HCT116 (cell line): ENCODE measurements around the gene ITIH1.

ENCODE experiments used
- CEBPB ChIP-seq: IDR thresholded peaks from 2 replicates; pipeline ENCODE4 v1.6.1; 2012; ENCODE audit warnings: low read depth
- CTCF ChIP-seq, 3 experiments: fragments of 200-600 bp in 1 of 3; sonication (generic) in 1 of 3; IDR thresholded peaks in 2 of 3; conservative IDR thresholded peaks in 1 of 3; 2 replicates each; pipeline ENCODE4 v1.5.1; 2012 to 2017; ENCODE audit warnings: low read depth in 2 of 3, low read length in 2 of 3, antibody characterized with exemption in 1 of 3, borderline replicate concordance in 1 of 3, control low read depth in 1 of 3, mild to moderate bottlenecking in 1 of 3, mixed read lengths in 1 of 3, mixed run types in 1 of 3, moderate library complexity in 1 of 3; ENCODE audit not compliant: insufficient read depth in 1 of 3
- EZH2 ChIP-seq: fragments of 200-600 bp; sonication (generic); IDR thresholded peaks from 2 replicates; pipeline ENCODE4 v1.6.1; 2017; ENCODE audit warnings: antibody characterized with exemption, mixed run types
- EZH2phosphoT487 ChIP-seq: fragments of 200-600 bp; IDR thresholded peaks from 2 replicates; pipeline ENCODE4 v1.6.1; 2018; ENCODE audit warnings: antibody characterized with exemption, borderline replicate concordance
- JUND ChIP-seq: IDR thresholded peaks from 2 replicates; pipeline ENCODE4 v1.6.1; 2012
- POLR2A ChIP-seq: IDR thresholded peaks from 2 replicates; pipeline ENCODE4 v1.7.0; 2011; ENCODE audit warnings: borderline replicate concordance; ENCODE audit not compliant: insufficient read depth, insufficient read length; ENCODE audit errors: extremely low read depth
- POLR2AphosphoS5 ChIP-seq: IDR thresholded peaks from 2 replicates; pipeline ENCODE4 v1.6.1; 2011; ENCODE audit warnings: mild to moderate bottlenecking, low read depth, low read length, moderate library complexity
- RAD21 ChIP-seq: IDR thresholded peaks from 2 replicates; pipeline ENCODE4 v1.6.1; 2012; ENCODE audit warnings: low read depth, mild to moderate bottlenecking
- REST ChIP-seq: IDR thresholded peaks from 2 replicates; pipeline ENCODE4 v1.6.1; 2012; ENCODE audit warnings: low read depth
- SIN3A ChIP-seq: IDR thresholded peaks from 2 replicates; pipeline ENCODE4 v1.6.1; 2012; ENCODE audit warnings: low read depth
- TF ChIP-seq, protein P1 (sequence below): IDR thresholded peaks from 2 replicates; pipeline ENCODE4 v1.6.1; 2011; ENCODE audit warnings: mild to moderate bottlenecking, low read length, moderate library complexity; ENCODE audit not compliant: insufficient replicate concordance; ENCODE audit errors: extremely low read depth

GRCh38 chr3:52816654-52817053, 39.3 kb downstream of the ITIH1 start:
- no peak for TF ChIP-seq CTCF (IDR thresholded peaks at IDR 0.05 in 2 of 3, conservative IDR thresholded peaks at IDR 0.05 in 1 of 3; ENCODE audit: borderline replicate concordance in 1 of 3, insufficient read depth in 1 of 3, low read depth in 2 of 3, low read length in 2 of 3)
- TF ChIP-seq SIN3A = no peak
- TF ChIP-seq, protein P1, sequence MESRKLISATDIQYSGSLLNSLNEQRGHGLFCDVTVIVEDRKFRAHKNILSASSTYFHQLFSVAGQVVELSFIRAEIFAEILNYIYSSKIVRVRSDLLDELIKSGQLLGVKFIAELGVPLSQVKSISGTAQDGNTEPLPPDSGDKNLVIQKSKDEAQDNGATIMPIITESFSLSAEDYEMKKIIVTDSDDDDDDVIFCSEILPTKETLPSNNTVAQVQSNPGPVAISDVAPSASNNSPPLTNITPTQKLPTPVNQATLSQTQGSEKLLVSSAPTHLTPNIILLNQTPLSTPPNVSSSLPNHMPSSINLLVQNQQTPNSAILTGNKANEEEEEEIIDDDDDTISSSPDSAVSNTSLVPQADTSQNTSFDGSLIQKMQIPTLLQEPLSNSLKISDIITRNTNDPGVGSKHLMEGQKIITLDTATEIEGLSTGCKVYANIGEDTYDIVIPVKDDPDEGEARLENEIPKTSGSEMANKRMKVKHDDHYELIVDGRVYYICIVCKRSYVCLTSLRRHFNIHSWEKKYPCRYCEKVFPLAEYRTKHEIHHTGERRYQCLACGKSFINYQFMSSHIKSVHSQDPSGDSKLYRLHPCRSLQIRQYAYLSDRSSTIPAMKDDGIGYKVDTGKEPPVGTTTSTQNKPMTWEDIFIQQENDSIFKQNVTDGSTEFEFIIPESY = no peak
- no peak for TF ChIP-seq CEBPB
- TF ChIP-seq POLR2A = no peak
- TF ChIP-seq POLR2AphosphoS5 = no peak
- no peak for TF ChIP-seq EZH2phosphoT487
- no peak for TF ChIP-seq REST
- no peak for TF ChIP-seq JUND
- no peak for TF ChIP-seq RAD21
- no peak for TF ChIP-seq EZH2
